ENCODE measurements around the gene SPEF2. TPM values are rescaled to one million over a fixed set of nuclear protein-coding genes. Genes with fewer than 3 reads are reported as not detected.

The SPEF2 gene
- total and polyA plus RNA-seq, 2 of the 13 experiments (the other 11 are each of a cell fraction or from before 2014, with no cell fraction given), result 1.5 to 2.3 TPM

DNA sequence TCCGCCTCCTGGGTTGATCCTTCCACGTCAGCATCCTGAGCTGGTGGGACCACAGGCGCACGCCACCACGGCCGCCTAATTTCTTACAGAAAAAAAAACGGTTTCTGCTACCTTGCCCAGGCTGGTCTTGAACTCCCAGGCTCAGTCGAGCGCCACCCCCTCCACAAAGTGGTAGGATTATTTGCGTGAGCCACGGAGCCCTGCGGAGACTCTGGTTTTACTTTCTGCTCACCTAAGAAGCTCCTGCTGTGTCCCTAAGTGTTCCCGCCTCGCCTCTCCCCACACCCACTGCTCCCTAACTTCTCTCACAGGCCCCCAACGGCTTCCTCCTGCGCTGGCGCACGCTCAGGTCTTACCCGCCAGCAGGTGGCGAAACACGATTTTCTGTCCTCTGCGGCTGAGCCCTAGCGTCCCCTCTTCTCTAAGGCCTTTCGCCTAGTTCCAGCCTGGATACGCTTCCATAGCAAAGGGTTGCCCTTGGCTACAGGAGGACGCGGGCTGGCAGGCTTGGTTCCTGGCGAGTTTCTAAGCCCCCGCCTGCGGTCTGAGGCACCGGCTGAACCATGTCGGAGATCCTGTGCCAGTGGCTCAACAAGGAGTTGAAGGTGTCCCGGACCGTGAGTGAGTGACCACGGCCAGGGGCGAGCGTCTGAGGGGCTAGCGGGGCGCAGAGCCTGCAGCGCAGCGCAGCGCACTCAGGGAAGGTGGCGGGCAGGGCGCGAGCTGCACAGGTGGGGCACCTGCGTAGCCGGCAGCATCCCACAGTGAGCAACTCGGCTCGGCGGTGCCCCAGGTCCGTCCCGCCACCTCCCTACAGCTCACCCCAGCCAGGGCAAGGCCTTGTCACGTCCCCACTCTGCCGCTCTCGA lies at the start of gene SPEF2 (continued):
- TF ChIP-seq, protein P1, sequence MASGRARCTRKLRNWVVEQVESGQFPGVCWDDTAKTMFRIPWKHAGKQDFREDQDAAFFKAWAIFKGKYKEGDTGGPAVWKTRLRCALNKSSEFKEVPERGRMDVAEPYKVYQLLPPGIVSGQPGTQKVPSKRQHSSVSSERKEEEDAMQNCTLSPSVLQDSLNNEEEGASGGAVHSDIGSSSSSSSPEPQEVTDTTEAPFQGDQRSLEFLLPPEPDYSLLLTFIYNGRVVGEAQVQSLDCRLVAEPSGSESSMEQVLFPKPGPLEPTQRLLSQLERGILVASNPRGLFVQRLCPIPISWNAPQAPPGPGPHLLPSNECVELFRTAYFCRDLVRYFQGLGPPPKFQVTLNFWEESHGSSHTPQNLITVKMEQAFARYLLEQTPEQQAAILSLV (CRISPR knock-in tag; IDR thresholded peaks at IDR 0.05; ENCODE audit: borderline replicate concordance), result 0 out of 2 replicates have a peak, but pooled peaks have one; percentile 27
- TF ChIP-seq, protein P2, sequence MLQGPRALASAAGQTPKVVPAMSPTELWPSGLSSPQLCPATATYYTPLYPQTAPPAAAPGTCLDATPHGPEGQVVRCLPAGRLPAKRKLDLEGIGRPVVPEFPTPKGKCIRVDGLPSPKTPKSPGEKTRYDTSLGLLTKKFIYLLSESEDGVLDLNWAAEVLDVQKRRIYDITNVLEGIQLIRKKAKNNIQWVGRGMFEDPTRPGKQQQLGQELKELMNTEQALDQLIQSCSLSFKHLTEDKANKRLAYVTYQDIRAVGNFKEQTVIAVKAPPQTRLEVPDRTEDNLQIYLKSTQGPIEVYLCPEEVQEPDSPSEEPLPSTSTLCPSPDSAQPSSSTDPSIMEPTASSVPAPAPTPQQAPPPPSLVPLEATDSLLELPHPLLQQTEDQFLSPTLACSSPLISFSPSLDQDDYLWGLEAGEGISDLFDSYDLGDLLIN (CRISPR knock-in tag; IDR thresholded peaks at IDR 0.05; ENCODE audit: borderline replicate concordance), result no peak; the same call in 1 of the 2 replicates
- TF ChIP-seq, protein P3, sequence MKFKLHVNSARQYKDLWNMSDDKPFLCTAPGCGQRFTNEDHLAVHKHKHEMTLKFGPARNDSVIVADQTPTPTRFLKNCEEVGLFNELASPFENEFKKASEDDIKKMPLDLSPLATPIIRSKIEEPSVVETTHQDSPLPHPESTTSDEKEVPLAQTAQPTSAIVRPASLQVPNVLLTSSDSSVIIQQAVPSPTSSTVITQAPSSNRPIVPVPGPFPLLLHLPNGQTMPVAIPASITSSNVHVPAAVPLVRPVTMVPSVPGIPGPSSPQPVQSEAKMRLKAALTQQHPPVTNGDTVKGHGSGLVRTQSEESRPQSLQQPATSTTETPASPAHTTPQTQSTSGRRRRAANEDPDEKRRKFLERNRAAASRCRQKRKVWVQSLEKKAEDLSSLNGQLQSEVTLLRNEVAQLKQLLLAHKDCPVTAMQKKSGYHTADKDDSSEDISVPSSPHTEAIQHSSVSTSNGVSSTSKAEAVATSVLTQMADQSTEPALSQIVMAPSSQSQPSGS (CRISPR knock-in tag; IDR thresholded peaks at IDR 0.05), result peak; percentile 64; the same call in 1 of the 2 replicates
- peak; percentile 62; the same call in 1 of the 2 replicates for TF ChIP-seq NRL (CRISPR knock-in tag; IDR thresholded peaks at IDR 0.05; ENCODE audit: borderline replicate concordance)
- TF ChIP-seq ZNF792 (CRISPR knock-in tag; IDR thresholded peaks at IDR 0.05), result peak; percentile 42; the same call in 1 of the 2 replicates
- TF ChIP-seq, protein P4, sequence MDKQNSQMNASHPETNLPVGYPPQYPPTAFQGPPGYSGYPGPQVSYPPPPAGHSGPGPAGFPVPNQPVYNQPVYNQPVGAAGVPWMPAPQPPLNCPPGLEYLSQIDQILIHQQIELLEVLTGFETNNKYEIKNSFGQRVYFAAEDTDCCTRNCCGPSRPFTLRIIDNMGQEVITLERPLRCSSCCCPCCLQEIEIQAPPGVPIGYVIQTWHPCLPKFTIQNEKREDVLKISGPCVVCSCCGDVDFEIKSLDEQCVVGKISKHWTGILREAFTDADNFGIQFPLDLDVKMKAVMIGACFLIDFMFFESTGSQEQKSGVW (CRISPR knock-in tag; IDR thresholded peaks at IDR 0.05; ENCODE audit: borderline replicate concordance), result no peak
- TF ChIP-seq KLF12 (CRISPR knock-in tag; IDR thresholded peaks at IDR 0.05; ENCODE audit: borderline replicate concordance), result no peak
- TF ChIP-seq ZNF431 (CRISPR knock-in tag; IDR thresholded peaks at IDR 0.05; ENCODE audit: borderline replicate concordance, low read depth), result peak; percentile 23; the same call in 1 of the 2 replicates
- TF ChIP-seq RXRA (CRISPR knock-in tag; IDR thresholded peaks at IDR 0.05), result peak; percentile 69; the same call in 1 of the 2 replicates
